Brain pericyte (primary cell): Measurements from ENCODE around the gene AVP.
"Not testable (repeated sequence)": the region's sequence is repeated elsewhere in the genome, so short reads cannot be mapped to it uniquely, and the experiment has no call there.

Source experiments
- DNase-seq: peaks from one replicate; pipeline ENCODE4 v3.0.0-alpha.2; 2012; ENCODE audit warnings: low read depth, low spot score

Gene AVP

GRCh38 chr20:3082955-3083952 lies 1.3 kb downstream of the AVP start:
- no peak for DNase-seq

GRCh38 chr20:3082306-3082951 lies 2.1 kb downstream of the AVP start:
- DNase-seq = no peak

DNA sequence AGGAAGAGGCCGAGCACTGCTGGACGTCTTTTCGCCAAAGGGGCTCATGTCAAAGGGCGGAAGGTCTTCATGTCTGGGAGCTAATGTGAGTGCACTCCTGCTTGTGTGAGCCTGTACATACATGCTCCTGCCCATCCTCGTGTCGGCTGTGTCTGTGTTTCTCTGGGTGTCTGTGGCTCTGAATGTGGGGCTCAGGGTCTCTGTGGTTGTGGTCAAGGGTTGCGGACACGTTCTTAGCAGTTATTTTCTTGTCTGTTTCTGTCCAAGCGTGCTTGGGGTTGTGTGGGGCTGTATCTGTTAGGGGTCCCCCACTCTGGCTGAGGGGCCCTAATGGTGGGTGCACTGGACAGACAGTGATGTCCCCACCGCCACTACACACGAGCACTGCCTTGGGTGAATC lies 2.9 kb downstream of the AVP start:
- DNase-seq = no peak

DNA sequence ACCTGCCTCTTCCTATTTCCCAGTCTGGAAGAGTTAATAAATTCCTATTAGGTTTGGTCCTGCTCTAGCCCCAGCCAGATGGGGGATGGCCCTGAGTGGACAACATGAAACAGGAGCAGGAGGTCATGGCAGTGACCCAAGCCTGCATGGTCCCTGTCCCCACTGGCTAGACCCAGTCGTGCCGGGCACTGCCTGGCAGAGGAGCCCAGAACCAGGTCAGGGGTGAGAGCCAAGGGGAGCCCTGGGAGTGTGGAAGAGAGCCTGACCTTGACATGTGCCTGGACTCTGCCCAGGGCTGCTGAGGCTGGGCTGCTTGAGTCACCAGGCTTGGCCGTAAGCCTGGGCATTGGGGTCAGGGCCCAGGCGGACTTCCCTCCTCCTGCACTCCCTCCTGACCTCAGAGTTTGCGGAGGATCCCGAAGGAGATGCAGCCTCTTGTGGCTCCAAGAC lies 3.6 kb downstream of the AVP start:
- DNase-seq = no peak

GRCh38 chr20:3077618-3078134 lies 6.8 kb downstream of the AVP start:
- DNase-seq = no peak

DNA sequence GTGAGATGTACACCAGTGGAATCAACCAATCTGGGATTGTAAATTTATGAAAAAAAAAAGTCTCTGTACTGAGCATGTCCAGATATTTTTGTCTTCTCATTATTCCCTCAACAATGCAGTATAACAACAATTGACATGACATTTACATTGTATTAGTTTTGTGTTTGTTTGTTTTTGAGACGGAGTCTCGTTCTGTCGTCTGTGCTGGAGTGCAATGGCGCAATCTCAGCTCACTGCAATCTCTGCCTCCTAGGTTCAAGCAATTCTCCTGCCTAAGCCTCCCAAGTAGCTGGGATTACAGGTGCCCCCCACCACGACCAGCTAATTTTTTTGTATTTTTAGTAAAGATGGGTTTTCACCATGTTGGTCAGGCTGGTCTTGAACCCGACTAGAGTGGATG lies 9.2 kb downstream of the AVP start:
- DNase-seq = not testable (repeated sequence)

GRCh38 chr20:3074812-3075211 lies 9.7 kb downstream of the AVP start:
- no peak for DNase-seq

- DNase-seq = not testable (repeated sequence)
Observed at GRCh38 chr20:3073251-3073643, 11.3 kb downstream of the AVP start.

DNA sequence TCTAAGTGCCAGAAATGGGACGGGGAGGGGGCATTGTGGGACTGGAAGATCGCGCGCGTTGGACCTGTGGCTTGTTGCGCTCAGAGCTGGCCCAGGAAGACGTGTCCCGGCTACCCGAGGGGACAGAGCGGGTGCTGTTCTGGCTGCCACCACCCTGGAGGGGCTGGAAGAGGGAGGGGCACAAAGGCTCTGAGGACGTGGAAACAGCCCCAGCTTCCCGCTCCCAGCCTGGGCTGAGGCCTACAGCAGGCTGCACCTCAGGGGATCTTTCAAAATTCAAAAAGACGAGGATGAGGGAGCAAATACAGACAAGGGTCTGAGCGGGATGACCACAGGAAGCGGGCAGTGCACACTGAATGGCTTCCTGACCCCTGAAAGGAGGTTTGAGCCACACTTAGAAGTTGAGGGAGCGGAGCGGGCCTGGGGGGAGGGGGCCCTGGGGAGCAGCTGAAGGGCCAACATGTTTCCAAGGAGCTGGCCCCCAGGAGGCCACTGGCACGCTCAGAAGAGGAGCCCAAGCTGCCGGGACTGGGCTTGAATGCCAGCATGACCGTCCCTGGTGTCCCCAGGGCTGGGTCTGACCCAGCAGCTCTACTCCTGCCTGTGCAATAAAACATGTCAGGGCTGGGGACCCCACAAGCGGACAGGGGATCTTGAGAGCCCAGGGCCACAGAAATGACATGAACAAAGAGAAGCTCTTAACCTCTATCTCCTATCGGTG lies 11.8 kb downstream of the AVP start:
- DNase-seq = no peak

DNA sequence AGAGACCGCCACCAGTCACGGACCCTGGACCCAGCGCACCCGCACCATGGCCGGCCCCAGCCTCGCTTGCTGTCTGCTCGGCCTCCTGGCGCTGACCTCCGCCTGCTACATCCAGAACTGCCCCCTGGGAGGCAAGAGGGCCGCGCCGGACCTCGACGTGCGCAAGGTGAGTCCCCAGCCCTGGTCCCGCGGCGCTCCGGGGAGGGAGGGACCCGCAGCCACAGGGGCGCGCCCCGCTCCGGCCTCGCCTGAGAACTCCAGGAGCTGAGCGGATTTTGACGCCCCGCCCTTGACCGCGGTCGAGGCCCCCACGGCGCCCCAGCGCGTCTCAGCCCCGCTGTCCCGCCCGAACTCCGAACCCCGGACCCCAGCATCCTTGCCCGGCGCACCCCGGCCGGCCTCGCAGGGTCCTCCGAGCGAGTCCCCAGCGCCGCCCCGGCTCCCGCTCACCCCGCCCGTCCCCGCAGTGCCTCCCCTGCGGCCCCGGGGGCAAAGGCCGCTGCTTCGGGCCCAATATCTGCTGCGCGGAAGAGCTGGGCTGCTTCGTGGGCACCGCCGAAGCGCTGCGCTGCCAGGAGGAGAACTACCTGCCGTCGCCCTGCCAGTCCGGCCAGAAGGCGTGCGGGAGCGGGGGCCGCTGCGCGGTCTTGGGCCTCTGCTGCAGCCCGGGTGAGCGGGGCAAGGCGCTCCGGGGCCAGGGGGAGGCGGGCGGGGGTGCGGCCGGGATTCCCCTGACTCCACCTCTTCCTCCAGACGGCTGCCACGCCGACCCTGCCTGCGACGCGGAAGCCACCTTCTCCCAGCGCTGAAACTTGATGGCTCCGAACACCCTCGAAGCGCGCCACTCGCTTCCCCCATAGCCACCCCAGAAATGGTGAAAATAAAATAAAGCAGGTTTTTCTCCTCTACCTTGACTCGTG lies 12.7 kb downstream of the AVP start, which contains the start of gene OXT:
Gene OXT, plus strand, starts transcription at position 11 of the 920 bp plus-strand sequence. Its CDS starts 36 bp downstream, at position 47.
- no peak for DNase-seq

DNA sequence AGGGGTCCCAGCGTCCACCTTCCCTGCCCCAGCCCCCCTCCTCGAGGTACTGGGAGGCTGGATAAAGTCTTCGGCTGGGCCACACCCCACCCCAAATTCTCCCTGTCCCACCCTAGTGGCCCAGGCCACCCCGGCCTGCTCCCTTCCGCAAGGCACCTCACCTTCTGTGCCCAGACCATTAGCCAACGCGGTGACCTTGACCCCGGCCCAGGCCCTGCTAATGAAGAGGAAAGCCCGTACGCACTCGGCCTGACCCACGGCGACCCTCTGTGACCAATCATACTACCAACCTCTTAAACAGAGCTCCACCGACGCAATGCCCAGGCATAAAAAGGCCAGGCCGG lies 13.3 kb downstream of the AVP start:
- no peak for DNase-seq

GRCh38 chr20:3070725-3071124 lies 13.8 kb downstream of the AVP start:
- no peak for DNase-seq

GRCh38 chr20:3068986-3069900 lies 15.3 kb downstream of the AVP start:
- no peak for DNase-seq

DNA sequence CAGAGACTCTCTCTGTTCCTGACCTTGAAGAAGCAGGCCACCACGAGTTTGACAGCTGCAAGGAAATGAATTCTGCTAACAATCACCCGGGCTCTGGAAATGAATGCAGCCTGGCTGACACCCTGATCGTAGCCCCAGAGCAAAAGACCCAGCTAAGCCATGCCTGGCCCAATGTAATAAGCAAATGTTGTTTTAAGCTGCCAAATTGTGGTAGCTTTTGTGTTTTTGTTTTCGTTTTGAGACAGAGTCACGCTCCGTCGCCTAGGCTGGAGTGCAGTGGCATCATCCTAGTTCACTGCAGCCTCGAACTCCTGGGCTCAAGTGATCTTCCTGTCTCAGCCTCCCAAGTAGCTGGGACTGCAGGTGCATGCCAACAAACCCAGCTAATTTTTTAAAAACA lies 16.4 kb downstream of the AVP start:
- no peak for DNase-seq

- DNase-seq = no peak
Observed at GRCh38 chr20:3067139-3068014, 17.1 kb downstream of the AVP start.

DNA sequence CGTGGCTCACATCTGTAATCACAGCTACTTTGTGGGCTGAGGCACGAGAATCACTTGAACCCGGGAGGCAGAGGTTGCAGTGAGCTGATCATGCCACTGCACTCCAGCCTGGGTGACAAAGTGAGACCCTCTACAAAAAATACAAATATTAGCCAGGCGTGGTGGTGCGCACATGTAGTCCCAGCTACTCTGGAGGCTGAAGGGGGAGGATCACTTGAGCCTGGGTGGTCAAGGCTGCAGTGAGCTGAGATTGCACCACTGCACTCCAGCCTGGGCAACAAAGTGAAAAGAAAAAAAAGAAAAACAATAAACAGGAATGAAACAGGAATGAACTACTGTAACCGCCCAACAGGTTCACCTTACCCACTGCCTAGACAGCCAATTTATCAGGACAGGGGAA lies 20.4 kb downstream of the AVP start:
- DNase-seq = not testable (repeated sequence)

DNA sequence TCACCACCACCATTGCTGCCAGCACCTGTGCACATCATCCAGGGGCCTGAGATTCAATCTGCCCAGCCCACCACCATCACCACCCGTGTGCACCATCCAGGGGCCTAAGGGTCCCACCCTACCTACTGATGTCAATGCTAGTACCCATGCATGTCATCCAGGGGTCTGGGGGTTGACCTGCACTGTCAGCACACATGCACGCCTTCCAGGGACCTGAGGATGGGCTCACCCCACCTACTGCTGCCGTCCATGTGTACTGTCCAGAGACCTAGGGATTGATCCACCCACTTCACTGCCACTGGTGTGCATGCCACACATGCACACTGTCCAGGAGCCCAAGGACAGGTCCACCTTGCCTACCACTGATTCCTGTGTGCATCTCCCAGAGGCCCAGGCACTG lies 25.0 kb downstream of the AVP start:
- DNase-seq = no peak

- no peak for DNase-seq
Observed at GRCh38 chr20:3051385-3052019, 33.0 kb downstream of the AVP start.
